G401.6 (cell line): ENCODE measurements around the gene SUPT20HL1.

Experiments
- FAIRE-seq: peaks from 2 replicates; lab custom pipeline; 2012; peaks lifted over from hg19 to GRCh38; lab: Jason Lieb, UNC

SUPT20HL1 gene

DNA sequence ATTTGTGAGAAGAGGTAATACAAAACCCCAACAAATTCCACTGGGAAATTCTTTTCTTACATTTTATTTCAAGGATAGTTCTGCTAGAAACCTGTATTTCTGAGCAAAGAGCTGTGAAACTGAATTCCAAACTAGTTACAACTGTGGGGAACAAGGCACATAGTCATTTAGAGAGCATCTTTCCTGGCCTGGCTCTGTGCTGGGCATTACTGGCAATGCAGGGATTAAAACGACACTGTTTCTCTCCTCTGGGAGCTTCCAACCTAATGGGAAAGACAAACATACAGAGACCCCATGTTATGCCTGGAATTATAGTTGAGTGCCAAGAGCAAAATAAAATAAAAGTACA lies 36.5 kb downstream of the SUPT20HL1 start:
- FAIRE-seq, result no peak

DNA sequence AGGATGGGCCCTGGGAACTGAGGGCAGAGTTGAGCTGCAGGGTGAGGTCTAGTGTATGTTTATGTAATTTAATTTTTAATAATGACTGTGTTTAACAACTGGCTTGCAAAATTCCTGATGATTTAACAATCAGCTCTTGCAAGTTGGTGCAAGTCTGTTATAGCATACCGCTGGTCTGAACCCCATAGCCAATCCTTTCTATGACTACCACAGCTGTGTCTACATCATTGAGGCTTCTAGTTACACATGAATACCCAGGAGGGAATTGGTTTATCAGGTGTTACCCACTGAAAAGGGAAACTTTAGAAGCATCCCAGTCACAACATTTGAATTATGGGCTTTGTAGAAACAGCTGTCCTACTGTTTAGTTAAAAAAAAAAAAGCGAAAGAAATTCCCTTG lies 38.3 kb downstream of the SUPT20HL1 start:
- FAIRE-seq, result no peak

DNA sequence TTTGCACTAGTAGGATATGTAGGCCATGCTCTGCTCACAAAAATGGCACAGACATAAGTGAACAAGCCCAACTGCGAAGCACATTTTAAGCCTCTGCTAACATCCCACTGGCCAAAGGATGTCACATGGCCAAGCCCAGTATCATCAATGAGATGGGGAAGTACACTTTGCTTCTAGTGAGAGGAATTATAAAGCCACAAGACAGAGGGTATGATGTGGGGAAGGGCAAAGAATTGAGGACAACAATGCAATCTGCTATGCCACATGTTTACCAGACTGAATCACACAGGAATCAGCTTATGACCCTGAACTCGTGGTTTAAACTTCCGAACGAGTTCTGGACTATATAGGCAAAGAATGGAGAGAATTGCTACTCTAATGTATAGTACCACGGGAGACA lies 39.1 kb downstream of the SUPT20HL1 start:
- no peak for FAIRE-seq

DNA sequence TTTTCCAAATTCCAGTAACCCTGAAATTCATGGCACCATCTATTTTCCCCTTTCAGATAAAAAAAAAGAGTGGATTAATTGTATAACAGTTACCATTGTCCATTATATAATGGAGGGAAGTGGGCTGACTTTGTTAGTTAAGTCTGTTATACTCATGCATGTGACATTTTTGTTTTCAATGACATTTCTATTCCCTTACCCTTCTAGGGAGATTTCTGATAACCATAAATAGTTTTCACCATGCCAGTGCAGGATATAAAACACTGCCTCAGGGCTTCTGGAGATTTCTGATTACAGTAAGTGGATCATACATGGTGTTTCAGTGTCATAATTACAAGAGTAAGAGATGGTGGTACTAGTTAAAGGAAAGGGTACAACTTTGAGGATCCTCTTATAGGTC lies 45.5 kb downstream of the SUPT20HL1 start:
- no peak for FAIRE-seq
